ENCODE data around the gene KIF21A. TPM values are rescaled to one million over a fixed set of nuclear protein-coding genes. Genes with fewer than 3 reads are reported as not detected.

KIF21A gene, protein sequence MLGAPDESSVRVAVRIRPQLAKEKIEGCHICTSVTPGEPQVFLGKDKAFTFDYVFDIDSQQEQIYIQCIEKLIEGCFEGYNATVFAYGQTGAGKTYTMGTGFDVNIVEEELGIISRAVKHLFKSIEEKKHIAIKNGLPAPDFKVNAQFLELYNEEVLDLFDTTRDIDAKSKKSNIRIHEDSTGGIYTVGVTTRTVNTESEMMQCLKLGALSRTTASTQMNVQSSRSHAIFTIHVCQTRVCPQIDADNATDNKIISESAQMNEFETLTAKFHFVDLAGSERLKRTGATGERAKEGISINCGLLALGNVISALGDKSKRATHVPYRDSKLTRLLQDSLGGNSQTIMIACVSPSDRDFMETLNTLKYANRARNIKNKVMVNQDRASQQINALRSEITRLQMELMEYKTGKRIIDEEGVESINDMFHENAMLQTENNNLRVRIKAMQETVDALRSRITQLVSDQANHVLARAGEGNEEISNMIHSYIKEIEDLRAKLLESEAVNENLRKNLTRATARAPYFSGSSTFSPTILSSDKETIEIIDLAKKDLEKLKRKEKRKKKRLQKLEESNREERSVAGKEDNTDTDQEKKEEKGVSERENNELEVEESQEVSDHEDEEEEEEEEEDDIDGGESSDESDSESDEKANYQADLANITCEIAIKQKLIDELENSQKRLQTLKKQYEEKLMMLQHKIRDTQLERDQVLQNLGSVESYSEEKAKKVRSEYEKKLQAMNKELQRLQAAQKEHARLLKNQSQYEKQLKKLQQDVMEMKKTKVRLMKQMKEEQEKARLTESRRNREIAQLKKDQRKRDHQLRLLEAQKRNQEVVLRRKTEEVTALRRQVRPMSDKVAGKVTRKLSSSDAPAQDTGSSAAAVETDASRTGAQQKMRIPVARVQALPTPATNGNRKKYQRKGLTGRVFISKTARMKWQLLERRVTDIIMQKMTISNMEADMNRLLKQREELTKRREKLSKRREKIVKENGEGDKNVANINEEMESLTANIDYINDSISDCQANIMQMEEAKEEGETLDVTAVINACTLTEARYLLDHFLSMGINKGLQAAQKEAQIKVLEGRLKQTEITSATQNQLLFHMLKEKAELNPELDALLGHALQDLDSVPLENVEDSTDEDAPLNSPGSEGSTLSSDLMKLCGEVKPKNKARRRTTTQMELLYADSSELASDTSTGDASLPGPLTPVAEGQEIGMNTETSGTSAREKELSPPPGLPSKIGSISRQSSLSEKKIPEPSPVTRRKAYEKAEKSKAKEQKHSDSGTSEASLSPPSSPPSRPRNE (N-terminal part only)
- 24.4 to 27.7 TPM (median 24.8 TPM) in 3 replicates for total RNA-seq

DNA sequence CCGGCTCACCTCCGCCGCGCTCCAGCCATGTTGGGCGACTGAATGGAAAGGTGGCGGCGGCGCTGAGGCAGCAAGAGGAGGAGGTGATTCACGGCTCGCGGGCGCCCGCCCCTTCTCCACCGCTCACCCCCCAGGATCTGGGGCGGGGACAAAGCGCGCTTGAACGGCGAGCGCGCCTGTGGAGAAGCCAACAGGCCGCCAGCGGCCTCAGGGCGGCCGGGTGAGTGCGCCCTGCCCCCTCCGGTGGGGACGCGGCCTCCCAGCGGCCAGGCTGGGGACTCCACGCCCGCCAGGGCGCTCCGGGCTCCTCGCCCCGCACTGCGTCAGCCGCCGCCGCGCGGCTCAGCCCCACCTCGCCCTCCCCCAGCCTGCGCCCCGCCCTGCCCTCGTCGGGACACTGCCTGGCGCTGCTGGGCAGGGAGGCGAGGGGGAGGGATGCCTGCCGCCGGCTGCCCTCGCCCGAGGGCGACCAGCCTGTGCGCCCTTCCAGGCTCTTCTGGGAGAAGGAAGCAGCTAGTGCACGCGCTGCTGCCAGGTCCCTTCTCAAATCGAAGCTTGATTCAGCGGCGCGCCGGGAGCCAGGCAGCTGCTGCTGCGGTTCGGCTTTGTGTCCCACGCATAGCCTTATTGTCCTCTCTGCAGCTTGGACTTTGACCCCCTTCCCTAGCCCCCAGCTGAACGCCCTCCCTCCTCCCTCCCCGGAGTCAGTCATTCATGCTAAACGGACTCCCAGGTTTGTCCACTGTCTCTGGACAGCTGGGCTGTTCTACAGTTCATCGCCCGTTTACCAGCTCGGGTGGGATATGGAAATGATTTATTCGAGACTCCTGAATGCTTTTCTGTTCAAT lies at the start of gene KIF21A:
Gene KIF21A, minus strand, starts transcription at position 40 of the 848 bp plus-strand sequence. CDS start 150 bp downstream, outside the sequence.
- Mint-ChIP-seq H3K4me3 (peak within 1 kb of the TSS; percentile 82), H3K27ac (peak within 1 kb of the TSS; percentile 75), H3K9me3 (no peaks in the 10 kb centered on the region), H3K36me3 (no peaks in the 10 kb centered on the region), H3K27me3 (ENCODE audit: low read depth) (no peaks in the 10 kb centered on the region), H3K4me1 (peaks cover 20% of the 10 kb centered on the region)
- DNase-seq (ENCODE audit: low spot score in 2 of 2, unreplicated experiment in 2 of 2), result peak; percentile 61 to 84
- TF ChIP-seq, protein P1, sequence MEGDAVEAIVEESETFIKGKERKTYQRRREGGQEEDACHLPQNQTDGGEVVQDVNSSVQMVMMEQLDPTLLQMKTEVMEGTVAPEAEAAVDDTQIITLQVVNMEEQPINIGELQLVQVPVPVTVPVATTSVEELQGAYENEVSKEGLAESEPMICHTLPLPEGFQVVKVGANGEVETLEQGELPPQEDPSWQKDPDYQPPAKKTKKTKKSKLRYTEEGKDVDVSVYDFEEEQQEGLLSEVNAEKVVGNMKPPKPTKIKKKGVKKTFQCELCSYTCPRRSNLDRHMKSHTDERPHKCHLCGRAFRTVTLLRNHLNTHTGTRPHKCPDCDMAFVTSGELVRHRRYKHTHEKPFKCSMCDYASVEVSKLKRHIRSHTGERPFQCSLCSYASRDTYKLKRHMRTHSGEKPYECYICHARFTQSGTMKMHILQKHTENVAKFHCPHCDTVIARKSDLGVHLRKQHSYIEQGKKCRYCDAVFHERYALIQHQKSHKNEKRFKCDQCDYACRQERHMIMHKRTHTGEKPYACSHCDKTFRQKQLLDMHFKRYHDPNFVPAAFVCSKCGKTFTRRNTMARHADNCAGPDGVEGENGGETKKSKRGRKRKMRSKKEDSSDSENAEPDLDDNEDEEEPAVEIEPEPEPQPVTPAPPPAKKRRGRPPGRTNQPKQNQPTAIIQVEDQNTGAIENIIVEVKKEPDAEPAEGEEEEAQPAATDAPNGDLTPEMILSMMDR (IDR thresholded peaks at IDR 0.05; ENCODE audit: unreplicated experiment), result peak; percentile 68

DNA sequence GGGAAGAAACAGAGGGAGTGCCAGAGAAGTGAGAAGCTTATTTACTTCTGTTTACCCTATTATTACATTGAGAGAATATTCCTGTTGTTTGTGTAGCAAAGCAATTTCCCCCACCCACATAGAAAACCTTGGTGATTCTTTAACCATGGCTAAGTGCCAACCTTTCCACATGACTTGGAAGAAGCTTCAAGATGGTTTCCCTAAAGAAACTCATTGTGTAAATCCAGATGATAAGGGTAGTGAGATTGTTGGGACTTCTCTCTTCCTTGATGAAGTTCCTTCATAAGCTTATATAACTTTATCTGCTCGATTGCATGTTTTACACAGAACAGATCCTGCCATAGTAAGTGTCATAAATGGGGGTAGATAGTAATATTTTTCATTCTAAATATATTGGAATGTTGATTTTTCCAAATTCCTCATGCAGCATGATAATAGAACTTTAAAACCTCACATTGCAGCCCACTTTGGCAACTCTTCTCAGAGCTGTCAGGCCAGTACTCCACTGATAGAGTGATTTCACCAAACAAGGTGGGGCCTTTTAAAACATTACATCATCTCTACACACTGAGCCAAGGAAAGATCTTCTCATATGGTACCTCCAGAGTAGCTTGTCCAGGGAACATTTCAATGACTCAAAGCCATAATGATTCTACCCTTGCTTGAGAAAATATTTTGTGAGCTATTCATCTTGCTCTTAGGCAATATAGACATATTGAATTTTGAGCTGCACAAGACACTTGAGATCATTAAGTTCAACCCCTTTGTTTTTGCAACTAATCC lies 47.8 kb upstream of the KIF21A start:
- Mint-ChIP-seq H3K4me1 (peaks cover 2% of the 10 kb centered on the region), H3K27me3 (ENCODE audit: low read depth) (peaks cover 2% of the 10 kb centered on the region), H3K9me3 (peaks cover 3% of the 10 kb centered on the region), H3K4me3 (no peak overlapping the region), H3K36me3 (no peaks in the 10 kb centered on the region), H3K27ac (no peak overlapping the region)
- DNase-seq (ENCODE audit: low spot score in 2 of 2, unreplicated experiment in 2 of 2), result no peak
- TF ChIP-seq, protein P1 (IDR thresholded peaks at IDR 0.05; ENCODE audit: unreplicated experiment), result no peak

DNA sequence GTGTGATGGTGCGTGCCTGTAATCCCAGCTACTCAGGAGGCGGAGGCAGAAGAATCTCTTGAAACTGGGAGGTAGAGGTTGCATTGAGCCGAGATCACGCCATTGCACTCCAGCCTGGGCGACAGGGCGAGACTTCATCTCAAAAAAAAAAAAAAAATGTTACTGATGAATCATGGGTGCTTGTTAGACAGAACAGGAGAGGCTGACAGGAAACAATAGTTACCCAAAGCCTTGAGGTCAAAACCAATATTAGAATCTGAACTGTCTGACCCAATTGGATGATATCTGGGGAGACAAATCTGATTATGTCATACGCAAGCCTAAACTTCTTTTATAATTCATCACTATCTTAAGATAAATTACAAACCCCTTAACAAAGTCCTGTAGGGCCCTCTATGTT lies 40.7 kb upstream of the KIF21A start:
- no peaks in the 10 kb centered on the region for H3K4me1 Mint-ChIP-seq

DNA sequence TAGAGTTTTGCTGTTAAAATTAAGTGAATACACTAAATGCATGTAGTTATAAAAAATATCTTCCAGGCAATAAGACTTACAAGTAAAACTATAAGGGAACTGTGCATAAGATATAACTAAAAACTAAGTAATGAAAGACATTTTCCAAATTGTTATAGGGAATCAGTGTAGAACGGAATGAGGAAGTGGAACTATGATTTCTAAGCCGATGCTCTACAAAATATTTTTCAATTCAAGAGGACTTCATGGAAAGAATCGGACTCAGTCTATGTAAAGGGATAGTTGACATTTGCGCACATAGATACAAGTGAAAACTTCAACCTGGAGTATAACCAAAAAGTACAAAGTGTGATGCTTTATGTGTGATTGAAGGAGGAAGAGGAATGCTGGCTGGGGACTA lies 40.1 kb upstream of the KIF21A start:
- DNase-seq (ENCODE audit: low spot score in 2 of 2, unreplicated experiment in 2 of 2), result no peak
- Mint-ChIP-seq H3K27me3 (ENCODE audit: low read depth) (no peaks in the 10 kb centered on the region), H3K4me3 (no peak overlapping the region), H3K4me1 (no peaks in the 10 kb centered on the region), H3K27ac (no peak overlapping the region), H3K9me3 (no peaks in the 10 kb centered on the region), H3K36me3 (no peaks in the 10 kb centered on the region)
- TF ChIP-seq, protein P1 (IDR thresholded peaks at IDR 0.05; ENCODE audit: unreplicated experiment), result no peak

More for the DNA sequence above, 40.7 kb upstream of the KIF21A start:
- H3K27ac Mint-ChIP-seq, result no peak overlapping the region
- DNase-seq (ENCODE audit: low spot score in 2 of 2, unreplicated experiment in 2 of 2), result no peak
- no peaks in the 10 kb centered on the region for H3K36me3 Mint-ChIP-seq
- H3K27me3 Mint-ChIP-seq (ENCODE audit: low read depth), result no peaks in the 10 kb centered on the region
- H3K4me3 Mint-ChIP-seq, result no peak overlapping the region
- TF ChIP-seq, protein P1 (IDR thresholded peaks at IDR 0.05; ENCODE audit: unreplicated experiment), result no peak
- no peaks in the 10 kb centered on the region for H3K9me3 Mint-ChIP-seq

Data from mesothelial cell of epicardium (in vitro differentiated cells).